ENCODE results near the gene SNAI1. TPM values are rescaled to one million over a fixed set of nuclear protein-coding genes. Genes with fewer than 3 reads are reported as not detected.

Gene SNAI1
- total and polyA plus RNA-seq, 8 donors: 0.31 to 2.9 (median 0.98) TPM

DNA sequence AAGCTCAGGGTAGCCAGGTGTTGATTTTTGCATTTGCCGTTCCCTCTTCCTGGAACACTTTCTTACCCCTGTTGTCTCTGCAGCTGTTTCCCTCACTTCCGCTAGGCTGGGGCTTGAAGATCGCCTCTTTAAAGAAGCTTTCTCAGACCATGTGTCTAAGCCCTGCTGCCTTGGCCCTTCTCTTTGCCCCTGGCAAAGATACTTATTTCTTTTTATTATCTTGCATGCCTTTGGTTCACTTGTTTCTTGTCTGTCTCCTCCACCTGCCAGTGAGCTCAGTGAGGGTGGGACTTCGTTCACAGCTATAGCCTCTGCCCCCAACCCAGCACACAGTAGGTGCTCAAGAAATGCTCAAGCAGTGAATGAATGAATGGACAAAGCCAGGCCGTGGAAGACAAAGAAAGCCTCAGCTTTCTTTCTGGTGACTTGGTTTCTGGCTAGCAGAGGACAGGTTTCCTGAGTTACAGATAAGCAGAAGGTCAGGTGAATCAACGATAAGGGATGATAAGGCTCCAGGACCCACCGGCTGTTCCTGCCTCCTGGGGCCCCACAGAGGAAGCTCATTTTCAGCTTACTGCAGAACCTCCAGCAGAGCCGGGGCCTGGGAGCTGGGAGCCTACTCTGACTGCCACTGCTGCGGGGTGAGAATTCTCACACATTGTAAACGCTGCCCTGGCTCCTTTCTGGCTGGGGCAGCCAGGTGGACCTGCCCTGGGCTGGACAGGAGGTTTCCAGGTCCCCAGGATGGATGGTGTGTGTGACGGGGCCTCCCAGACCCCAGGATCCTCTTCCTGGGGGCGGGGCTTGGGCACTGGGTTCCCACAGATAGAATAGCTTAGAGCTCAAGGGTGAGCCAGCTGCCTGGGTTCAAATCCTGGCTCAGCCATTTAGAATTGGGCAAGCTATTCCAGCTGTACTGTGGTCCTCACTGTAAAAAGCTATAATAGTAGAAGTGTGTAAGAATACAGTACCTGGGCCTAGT is 29.8 kb downstream of the SNAI1 start:
- no peak overlapping the region for H3K4me3 ChIP-seq
- intact Hi-C loops (cut with DNase I): no loop called here
- no peaks in the 10 kb centered on the region for H3K9me3 ChIP-seq
- H3K36me3 ChIP-seq: no peaks in the 10 kb centered on the region
- 48 to 53% methylated on average over 12 of the region's 12 CpGs for WGBS, 2 donors
- TF ChIP-seq, protein P1, sequence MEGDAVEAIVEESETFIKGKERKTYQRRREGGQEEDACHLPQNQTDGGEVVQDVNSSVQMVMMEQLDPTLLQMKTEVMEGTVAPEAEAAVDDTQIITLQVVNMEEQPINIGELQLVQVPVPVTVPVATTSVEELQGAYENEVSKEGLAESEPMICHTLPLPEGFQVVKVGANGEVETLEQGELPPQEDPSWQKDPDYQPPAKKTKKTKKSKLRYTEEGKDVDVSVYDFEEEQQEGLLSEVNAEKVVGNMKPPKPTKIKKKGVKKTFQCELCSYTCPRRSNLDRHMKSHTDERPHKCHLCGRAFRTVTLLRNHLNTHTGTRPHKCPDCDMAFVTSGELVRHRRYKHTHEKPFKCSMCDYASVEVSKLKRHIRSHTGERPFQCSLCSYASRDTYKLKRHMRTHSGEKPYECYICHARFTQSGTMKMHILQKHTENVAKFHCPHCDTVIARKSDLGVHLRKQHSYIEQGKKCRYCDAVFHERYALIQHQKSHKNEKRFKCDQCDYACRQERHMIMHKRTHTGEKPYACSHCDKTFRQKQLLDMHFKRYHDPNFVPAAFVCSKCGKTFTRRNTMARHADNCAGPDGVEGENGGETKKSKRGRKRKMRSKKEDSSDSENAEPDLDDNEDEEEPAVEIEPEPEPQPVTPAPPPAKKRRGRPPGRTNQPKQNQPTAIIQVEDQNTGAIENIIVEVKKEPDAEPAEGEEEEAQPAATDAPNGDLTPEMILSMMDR (IDR thresholded peaks at IDR 0.05): no peak
- no peaks in the 10 kb centered on the region for H3K27me3 ChIP-seq
- FAIRE-seq (no peak), ATAC-seq (peak in 2 of 4 donors; percentile 28 to 45), DNase-seq (no peak)
- H3K27ac ChIP-seq: peak overlapping the region in 1 of 4 donors; percentile 17
- no peaks in the 10 kb centered on the region for H3K4me1 ChIP-seq

DNA sequence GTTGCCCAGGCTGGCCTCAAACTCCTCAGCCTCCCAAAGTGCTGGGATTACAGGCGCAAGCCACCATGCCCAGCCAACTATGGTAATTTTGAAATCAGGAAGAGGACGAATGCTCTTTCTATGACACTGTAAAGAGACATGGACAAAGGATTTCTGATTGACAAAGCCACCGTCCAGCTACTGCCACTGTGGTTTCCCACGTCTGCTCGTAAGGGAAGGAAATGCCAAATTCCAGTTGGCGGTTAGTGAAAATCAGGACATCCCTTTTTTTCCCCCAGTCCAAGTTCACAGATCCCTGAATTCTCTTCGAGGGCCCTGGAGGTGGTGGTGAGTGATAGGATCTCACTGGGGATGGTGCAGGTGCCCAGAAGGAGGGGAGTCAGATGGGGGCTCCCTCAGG is 31.2 kb downstream of the SNAI1 start:
- Histone ChIP-seq H3K4me3 (no peak overlapping the region), H3K36me3 (no peaks in the 10 kb centered on the region), H3K27me3 (no peaks in the 10 kb centered on the region), H3K4me1 (no peaks in the 10 kb centered on the region), H3K27ac (no peak overlapping the region), H3K9me3 (no peaks in the 10 kb centered on the region)
- intact Hi-C loops (cut with DNase I): no loop called here
- ATAC-seq (no peak), FAIRE-seq (no peak), DNase-seq (no peak)
- 87 to 93% methylated on average over 7 of the region's 7 CpGs for WGBS, 2 donors
- TF ChIP-seq, protein P1 (IDR thresholded peaks at IDR 0.05): no peak

DNA sequence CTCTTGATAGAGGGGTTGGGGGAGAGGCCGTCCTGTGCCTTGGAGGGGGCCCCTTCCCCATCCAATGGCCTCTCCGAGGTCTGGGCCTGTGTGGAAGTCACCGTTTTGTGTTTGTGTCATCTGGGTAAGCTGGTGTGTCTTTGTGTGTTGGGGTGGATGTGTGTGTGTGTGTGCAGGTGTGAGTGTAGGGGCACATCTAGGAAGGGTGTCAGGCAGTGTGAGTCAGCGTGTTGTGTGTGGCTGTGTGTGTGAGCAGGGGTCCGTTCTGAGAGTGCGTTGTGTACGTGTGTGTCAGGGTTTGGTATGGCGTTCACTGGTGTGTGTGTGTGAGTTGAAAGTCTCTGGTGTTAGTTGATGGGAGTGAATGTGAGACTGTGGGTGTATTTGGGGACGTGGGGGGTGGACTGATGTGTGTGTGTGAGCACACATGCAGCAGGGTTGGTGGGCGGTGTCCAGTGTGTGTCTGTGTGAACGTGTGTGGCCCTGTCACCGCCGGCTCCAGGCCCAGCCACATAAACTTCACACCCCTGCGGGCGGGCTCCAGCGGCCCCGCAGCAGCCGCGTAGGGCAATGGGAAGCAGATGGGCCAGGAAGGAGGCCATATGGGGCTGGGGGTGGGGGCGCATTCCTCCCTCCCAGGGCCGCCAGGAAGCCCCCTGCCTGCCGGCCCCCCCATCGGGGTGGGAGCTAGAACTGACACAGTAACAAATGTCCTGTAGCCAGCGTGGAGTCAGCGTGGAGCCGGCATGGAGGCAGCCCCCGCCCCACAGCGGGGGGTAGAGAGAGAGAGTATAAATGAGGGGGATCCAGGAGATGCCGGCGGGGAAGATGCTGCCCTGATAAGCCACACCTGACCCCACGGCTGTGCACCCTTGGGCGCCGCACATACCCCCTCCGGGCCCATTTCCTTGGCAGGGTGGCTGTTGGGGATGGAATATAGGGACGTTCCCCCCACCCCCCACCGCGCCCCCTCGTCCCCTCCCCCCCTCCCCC is 32.1 kb downstream of the SNAI1 start:
- no peak for FAIRE-seq
- H3K4me1 ChIP-seq: peaks cover 0 to 2% (median 0%) of the 10 kb centered on the region in 3 donors
- intact Hi-C loops (cut with DNase I): no loop called here
- no peak overlapping the region for H3K4me3 ChIP-seq
- no peak for ATAC-seq
- TF ChIP-seq, protein P1 (IDR thresholded peaks at IDR 0.05): no peak
- H3K27ac ChIP-seq: no peak overlapping the region
- no peaks in the 10 kb centered on the region for H3K9me3 ChIP-seq
- H3K27me3 ChIP-seq: no peaks in the 10 kb centered on the region
- WGBS, 2 donors: 64 to 66% methylated on average over 37 to 38 of the region's 38 CpGs
- H3K36me3 ChIP-seq: no peaks in the 10 kb centered on the region
- no peak for DNase-seq

DNA sequence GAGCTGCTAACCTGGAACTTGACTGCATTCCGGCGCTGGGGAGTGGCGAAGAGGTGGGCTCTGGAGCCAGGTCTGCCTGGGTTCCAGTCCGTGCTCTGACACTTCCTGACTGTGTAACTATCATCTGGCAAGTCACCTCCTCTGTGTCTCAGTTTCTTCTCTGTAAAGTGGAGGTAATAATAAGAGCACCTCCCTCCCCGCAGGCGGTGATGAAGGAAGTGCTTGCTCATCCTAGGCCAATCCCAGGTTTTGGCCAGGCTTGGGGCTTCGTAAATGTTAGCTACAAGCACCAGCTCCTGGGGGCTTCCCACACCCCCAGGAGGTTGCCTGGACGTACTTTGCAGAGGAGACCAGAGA is 32.8 kb downstream of the SNAI1 start:
- H3K36me3 ChIP-seq: no peaks in the 10 kb centered on the region
- no peak overlapping the region for H3K27ac ChIP-seq
- H3K27me3 ChIP-seq: no peaks in the 10 kb centered on the region
- FAIRE-seq (no peak), ATAC-seq (no peak), DNase-seq (no peak)
- H3K4me3 ChIP-seq: no peak overlapping the region
- intact Hi-C loops (cut with DNase I): no loop called here
- TF ChIP-seq, protein P1 (IDR thresholded peaks at IDR 0.05): no peak
- 82 to 84% methylated on average over 8 of the region's 8 CpGs for WGBS, 2 donors
- no peaks in the 10 kb centered on the region for H3K9me3 ChIP-seq
- H3K4me1 ChIP-seq: peaks cover 0 to 4% (median 0%) of the 10 kb centered on the region in 3 donors
